ENCODE results near the gene NKD2. TPM values are rescaled to one million over a fixed set of nuclear protein-coding genes. Genes with fewer than 3 reads are reported as not detected.

The NKD2 gene
- total RNA-seq, 1 donor from 2014 or later, result 1.7 TPM

DNA sequence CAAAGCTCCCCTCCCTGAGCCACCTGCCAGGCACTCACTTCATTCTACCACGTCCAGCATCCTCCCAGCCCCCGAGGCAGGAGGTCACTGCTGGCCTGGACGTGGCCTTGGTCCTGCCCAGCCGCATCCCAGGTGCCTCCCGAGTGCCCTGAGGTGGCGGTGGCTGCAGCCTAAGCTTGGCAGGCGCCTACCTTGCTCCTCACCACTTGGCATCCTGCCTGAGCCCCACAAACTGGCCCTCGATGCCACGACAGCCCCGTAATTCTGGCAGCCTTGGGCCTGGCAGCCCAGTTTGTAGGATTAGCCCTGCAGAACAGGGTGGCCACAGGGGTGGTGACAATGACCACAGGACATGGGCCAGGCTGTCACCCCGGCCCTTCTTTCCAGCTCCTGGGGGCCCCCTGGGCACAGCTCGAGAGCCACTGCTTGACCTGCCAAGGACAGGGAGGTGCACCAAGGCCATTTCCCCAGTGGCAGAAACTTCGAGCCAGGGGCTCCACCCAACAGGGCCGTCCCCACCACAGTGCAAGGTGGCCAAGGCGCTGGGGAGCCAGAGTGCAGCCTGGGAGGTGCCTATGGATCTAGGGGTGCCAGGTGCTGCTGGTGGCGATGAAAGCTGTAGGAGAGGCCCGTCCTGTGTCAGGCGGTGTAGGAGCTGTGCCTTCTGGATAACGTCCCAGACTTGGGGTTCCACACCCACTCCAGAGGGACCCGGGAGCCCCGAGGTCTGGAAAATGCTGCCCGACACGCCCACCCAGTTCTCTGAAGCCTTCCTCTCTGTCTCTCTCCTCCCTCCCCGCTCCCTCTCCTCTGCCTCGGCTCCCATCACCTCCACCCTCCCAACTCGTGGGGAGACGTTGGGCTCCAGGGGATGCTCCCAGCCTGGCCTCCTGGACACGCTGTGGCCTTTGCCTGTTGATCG lies 18.4 kb downstream of the NKD2 start:
- TF ChIP-seq, protein P1, sequence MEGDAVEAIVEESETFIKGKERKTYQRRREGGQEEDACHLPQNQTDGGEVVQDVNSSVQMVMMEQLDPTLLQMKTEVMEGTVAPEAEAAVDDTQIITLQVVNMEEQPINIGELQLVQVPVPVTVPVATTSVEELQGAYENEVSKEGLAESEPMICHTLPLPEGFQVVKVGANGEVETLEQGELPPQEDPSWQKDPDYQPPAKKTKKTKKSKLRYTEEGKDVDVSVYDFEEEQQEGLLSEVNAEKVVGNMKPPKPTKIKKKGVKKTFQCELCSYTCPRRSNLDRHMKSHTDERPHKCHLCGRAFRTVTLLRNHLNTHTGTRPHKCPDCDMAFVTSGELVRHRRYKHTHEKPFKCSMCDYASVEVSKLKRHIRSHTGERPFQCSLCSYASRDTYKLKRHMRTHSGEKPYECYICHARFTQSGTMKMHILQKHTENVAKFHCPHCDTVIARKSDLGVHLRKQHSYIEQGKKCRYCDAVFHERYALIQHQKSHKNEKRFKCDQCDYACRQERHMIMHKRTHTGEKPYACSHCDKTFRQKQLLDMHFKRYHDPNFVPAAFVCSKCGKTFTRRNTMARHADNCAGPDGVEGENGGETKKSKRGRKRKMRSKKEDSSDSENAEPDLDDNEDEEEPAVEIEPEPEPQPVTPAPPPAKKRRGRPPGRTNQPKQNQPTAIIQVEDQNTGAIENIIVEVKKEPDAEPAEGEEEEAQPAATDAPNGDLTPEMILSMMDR (IDR thresholded peaks at IDR 0.05; ENCODE audit: insufficient read depth, low read length, poor library complexity, severe bottlenecking), result no peak
- Histone ChIP-seq H3K36me3 (ENCODE audit: control insufficient read depth, insufficient read depth, low read length) (no peaks in the 10 kb centered on the region), H3K27me3 (ENCODE audit: control insufficient read depth, insufficient read depth, low read length) (peaks cover 9% of the 10 kb centered on the region), H3K4me3 (ENCODE audit: low read depth, low read length) (no peak overlapping the region)
- no peak for DNase-seq (ENCODE audit: low read depth)

DNA sequence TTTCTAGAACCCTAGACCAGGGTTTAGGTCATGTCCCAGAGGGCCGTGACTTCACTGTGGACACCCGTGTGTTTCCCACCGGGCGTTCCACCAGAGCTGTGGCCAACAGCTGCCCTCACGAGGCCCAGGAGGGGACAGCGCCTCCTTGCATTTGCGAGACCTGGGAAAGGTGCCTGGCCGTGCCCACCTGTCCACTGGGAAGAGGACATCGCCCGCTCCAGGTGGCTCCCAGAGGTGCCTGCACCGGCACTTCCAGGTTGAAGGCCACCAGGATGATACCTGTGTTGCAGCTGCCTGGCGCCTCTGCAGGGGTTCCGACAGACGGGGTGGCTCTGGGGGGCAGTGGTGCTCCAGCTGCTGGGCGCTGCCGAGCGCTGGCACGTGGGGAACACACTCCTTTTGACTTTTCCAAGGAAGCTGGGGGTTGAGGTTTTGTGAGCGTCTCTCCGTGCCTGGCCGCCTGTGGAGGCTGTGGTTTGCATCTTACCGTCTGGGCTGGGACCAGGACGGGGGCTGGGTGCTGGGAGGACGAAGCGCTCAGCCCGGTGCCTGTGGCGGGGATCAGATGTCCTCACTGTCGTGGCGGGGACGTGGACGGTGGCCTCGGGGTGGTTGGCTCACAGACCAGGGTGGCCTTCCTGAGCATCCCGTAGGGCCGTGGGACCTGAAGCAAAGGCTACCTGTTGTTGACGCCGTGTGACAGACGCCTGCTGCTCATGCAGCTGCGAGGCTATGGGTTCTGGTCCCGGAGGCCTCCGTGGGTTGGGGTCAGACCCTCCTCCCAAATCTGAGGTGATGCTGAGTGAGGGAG lies 19.2 kb downstream of the NKD2 start:
- Histone ChIP-seq H3K36me3 (ENCODE audit: control insufficient read depth, insufficient read depth, low read length) (no peaks in the 10 kb centered on the region), H3K27me3 (ENCODE audit: control insufficient read depth, insufficient read depth, low read length) (peaks cover 15% of the 10 kb centered on the region), H3K4me3 (ENCODE audit: low read depth, low read length) (no peak overlapping the region)
- DNase-seq (ENCODE audit: low read depth), result no peak
- TF ChIP-seq, protein P1 (IDR thresholded peaks at IDR 0.05; ENCODE audit: insufficient read depth, low read length, poor library complexity, severe bottlenecking), result no peak

DNA sequence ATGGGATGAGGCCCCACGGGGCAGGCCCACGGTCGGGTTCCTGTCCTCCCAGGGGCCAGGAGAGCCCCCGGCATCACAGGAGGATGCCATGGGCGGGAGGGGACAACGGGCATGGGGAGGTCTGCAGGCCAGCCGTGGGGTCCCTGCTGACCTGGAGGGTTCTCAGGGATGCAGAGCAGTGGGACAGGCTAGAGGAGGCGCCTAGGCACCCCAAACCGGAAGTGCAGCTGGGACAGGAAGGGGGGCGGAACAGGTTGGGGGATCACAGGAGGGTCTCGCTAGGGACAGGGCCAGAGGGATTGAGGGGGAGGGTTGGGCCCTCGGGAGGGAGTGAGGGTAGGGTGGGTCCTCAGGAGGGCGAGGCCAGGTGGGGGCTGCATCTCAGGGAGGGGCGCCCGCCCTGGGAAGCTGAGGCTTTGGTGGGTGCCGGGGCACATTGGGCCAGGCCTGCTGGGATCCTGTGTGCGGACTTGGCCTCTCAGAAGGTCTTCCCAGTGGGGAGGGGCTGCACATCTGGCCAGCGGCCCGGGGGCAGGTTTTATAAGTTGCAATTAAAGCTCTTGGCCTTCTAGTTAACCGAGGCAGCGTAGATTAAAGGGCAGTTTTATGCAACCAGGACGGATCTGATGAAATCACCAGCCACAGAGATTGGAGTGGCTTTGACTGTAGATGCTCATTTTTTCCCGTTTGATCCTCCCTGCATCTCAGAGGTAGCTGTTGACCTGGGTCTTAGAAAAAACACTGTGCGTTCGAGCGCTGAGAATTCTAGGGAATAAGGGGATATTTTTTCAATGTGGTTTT lies 20.1 kb downstream of the NKD2 start:
- peaks cover 17% of the 10 kb centered on the region for H3K27me3 ChIP-seq (ENCODE audit: control insufficient read depth, insufficient read depth, low read length)
- no peaks in the 10 kb centered on the region for H3K36me3 ChIP-seq (ENCODE audit: control insufficient read depth, insufficient read depth, low read length)
- TF ChIP-seq, protein P1 (IDR thresholded peaks at IDR 0.05; ENCODE audit: insufficient read depth, low read length, poor library complexity, severe bottlenecking), result no peak
- H3K4me3 ChIP-seq (ENCODE audit: low read depth, low read length), result no peak overlapping the region
- no peak for DNase-seq (ENCODE audit: low read depth)

DNA sequence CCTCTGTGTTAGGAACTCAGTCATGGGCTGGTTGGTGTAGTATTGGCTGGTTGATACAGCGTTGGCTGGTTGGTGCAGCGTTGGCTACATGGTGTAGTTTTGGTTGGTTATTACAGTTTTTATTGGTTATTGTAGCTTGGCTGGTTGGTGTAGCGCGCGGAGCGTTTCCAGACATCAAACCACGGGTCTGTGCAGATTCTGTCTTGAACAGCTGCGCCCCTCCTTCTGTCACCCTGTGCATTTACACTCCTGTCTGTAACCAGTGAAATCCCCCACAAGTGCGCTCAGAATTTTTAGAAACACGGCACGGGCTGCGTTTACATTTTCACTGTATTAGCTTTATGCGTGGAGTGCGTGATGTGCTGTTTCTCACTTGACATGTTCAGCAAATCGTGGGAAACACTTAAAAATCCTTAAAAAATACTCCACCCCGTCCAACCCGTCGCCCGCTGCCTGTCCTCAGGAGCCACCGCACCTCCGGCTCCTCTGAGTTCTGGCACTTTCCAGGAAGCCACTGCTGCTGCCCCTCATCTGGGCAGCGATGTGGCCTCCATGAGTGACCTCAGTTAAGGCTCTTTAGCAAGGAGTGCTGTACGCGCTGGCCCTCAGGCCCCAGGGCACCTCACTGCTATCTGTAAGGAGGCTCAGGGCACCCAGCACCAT lies 20.8 kb downstream of the NKD2 start:
- no peaks in the 10 kb centered on the region for H3K36me3 ChIP-seq (ENCODE audit: control insufficient read depth, insufficient read depth, low read length)
- no peak overlapping the region for H3K4me3 ChIP-seq (ENCODE audit: low read depth, low read length)
- H3K27me3 ChIP-seq (ENCODE audit: control insufficient read depth, insufficient read depth, low read length), result peaks cover 17% of the 10 kb centered on the region
- TF ChIP-seq, protein P1 (IDR thresholded peaks at IDR 0.05; ENCODE audit: insufficient read depth, low read length, poor library complexity, severe bottlenecking), result no peak
- no peak for DNase-seq (ENCODE audit: low read depth)

DNA sequence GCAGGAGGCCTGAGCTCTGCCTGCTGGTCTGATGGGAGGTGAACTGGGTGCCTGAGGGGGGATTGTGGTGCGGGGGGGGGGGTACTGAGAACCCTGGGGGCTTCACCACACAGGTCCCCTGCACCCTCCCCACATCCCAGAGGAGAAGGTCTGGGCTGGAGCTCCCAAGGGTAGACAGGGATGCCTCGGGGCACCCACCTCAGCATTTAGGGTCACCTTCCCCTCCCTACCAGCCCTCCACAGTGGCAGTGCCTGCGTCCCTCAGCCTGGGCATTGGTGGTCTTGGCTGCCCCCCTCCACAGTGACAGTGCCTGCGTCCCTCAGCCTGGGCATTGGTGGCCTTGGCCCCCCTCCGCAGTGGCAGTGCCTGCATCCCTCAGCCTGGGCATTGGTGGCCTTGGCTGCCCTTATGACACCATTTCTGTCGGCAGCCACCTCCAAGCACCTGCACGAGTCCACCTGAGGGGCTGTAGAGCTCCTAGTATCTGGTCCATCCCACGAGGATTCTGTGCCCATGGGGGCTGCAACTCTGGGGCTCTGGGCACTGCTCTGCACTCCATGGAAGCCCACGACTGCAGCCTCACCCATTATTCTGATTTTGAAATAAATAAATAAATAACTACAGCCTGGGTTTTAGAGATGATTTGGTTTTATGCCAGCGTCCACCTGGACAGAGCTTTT lies 21.5 kb downstream of the NKD2 start:
- TF ChIP-seq, protein P1 (IDR thresholded peaks at IDR 0.05; ENCODE audit: insufficient read depth, low read length, poor library complexity, severe bottlenecking), result no peak
- Histone ChIP-seq H3K36me3 (ENCODE audit: control insufficient read depth, insufficient read depth, low read length) (no peaks in the 10 kb centered on the region), H3K4me3 (ENCODE audit: low read depth, low read length) (no peak overlapping the region), H3K27me3 (ENCODE audit: control insufficient read depth, insufficient read depth, low read length) (peaks cover 17% of the 10 kb centered on the region)
- no peak for DNase-seq (ENCODE audit: low read depth)
